DND-41 (cell line): Measurements from ENCODE around the gene DCAF15.
A peak's percentile ranks its signal among the peaks of the same experiment; 100 is the strongest.

Source experiments
- ATAC-seq: fragments of 200-7000 bp; cut with Tn5 transposase; 3 replicates; pipeline ENCODE4 v1.9.1; 2021; ENCODE audit warnings: low read depth; ENCODE audit not compliant: insufficient read depth
- DNase-seq: peaks from one replicate; pipeline ENCODE4 v3.0.0-alpha.2; 2020
- H2AFZ ChIP-seq: 2 replicates; pipeline ENCODE4 v1.6.0; 2012; ENCODE audit warnings: low read depth, low read length
- H3K27ac ChIP-seq: 2 replicates; pipeline ENCODE4 v1.5.1; 2012; ENCODE audit warnings: low read length, inconsistent platforms
- H3K27me3 ChIP-seq: fragments of 200-600 bp; sonication (generic); 2 replicates; pipeline ENCODE4 v1.6.0; 2012; ENCODE audit warnings: low read length, mild to moderate bottlenecking, inconsistent platforms; ENCODE audit not compliant: insufficient read depth, poor library complexity
- H3K36me3 ChIP-seq: 2 replicates; pipeline ENCODE4 v1.5.1; 2012; ENCODE audit warnings: low read length, inconsistent platforms; ENCODE audit not compliant: insufficient read depth
- H3K4me1 ChIP-seq: 2 replicates; pipeline ENCODE4 v1.5.1; 2012; ENCODE audit warnings: mild to moderate bottlenecking, low read length; ENCODE audit not compliant: insufficient read depth
- H3K4me2 ChIP-seq: 2 replicates; pipeline ENCODE4 v1.6.0; 2012; ENCODE audit warnings: mild to moderate bottlenecking, moderate library complexity, low read length, inconsistent platforms; ENCODE audit not compliant: insufficient read depth
- H3K4me3 ChIP-seq, 2 experiments: fragments of 200-600 bp in 1 of 2; shearing (Covaris generic) in 1 of 2; 2 replicates each; pipeline ENCODE4 v1.5.1; 2012 to 2016; ENCODE audit warnings: inconsistent platforms in 2 of 2, low read length in 2 of 2, mild to moderate bottlenecking in 2 of 2, low read depth in 1 of 2, moderate library complexity in 1 of 2
- H3K79me2 ChIP-seq: 2 replicates; pipeline ENCODE4 v1.6.0; 2012; ENCODE audit warnings: low read length, inconsistent platforms; ENCODE audit not compliant: insufficient read depth
- H3K9ac ChIP-seq: 2 replicates; pipeline ENCODE4 v1.6.0; 2012; ENCODE audit warnings: low read depth, mild to moderate bottlenecking, inconsistent platforms, low read length, moderate library complexity
- H3K9me3 ChIP-seq: 2 replicates; pipeline ENCODE4 v1.5.1; 2012; ENCODE audit warnings: low read length, moderate library complexity, mild to moderate bottlenecking, inconsistent platforms; ENCODE audit not compliant: insufficient read depth, severe bottlenecking
- H4K20me1 ChIP-seq: 2 replicates; pipeline ENCODE4 v1.6.0; 2012; ENCODE audit warnings: low read length; ENCODE audit not compliant: insufficient read depth
- EZH2 ChIP-seq: IDR thresholded peaks from 3 replicates; pipeline ENCODE4 v1.6.1; 2012; ENCODE audit warnings: borderline replicate concordance, low read depth, mild to moderate bottlenecking, moderate library complexity, low read length, inconsistent platforms; ENCODE audit not compliant: severe bottlenecking
- TF ChIP-seq, protein P1 (sequence below): IDR thresholded peaks from 2 replicates; pipeline ENCODE4 v1.5.1; 2012; ENCODE audit warnings: borderline replicate concordance, low read length, moderate library complexity, mild to moderate bottlenecking; ENCODE audit not compliant: poor library complexity, severe bottlenecking; ENCODE audit errors: extremely low read depth

The DCAF15 gene, protein sequence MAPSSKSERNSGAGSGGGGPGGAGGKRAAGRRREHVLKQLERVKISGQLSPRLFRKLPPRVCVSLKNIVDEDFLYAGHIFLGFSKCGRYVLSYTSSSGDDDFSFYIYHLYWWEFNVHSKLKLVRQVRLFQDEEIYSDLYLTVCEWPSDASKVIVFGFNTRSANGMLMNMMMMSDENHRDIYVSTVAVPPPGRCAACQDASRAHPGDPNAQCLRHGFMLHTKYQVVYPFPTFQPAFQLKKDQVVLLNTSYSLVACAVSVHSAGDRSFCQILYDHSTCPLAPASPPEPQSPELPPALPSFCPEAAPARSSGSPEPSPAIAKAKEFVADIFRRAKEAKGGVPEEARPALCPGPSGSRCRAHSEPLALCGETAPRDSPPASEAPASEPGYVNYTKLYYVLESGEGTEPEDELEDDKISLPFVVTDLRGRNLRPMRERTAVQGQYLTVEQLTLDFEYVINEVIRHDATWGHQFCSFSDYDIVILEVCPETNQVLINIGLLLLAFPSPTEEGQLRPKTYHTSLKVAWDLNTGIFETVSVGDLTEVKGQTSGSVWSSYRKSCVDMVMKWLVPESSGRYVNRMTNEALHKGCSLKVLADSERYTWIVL

DNA sequence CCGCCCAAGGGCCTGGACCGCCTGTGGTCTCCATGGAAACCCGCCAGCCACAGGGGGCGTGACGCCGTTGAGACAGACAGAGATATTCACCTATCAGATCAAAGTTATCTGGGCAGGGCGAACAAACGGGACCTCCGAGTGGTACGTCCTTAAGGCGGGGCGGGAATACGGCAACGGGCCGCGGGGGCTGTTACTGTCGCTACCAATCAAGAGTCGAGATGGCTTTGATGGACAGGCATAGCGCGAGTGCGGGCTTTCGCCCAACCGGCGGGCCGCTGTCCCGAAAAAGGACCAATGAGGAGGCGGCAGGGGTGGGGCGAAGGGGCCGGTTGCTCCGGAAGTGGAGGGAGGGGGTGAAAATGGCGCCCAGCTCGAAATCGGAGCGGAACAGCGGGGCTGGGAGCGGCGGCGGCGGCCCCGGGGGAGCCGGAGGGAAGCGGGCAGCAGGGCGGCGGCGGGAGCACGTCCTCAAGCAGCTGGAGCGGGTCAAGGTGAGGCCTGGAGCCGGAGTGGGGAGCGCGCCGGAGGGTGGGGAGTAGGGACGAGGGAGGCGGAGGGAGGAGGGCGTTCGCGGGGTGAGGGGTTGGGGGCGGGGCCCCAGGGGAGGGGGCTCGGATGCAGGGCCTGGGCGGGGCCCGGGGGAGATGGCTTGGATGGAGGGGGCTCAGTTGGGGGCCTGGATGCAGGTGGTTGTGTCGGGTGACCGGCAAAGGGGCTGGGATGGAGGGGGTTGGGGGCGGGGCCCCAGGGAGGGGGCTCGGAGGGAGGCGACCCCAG is at the start of gene DCAF15:
TSS of gene DCAF15 (plus strand) at position 356 of the 777 bp plus-strand sequence. CDS start at position 360, 4 bp downstream.
- peak within 1 kb of the TSS; percentile 83 for H2AFZ ChIP-seq
- H3K4me1 ChIP-seq: peaks cover 23% of the 10 kb centered on the region

DNA sequence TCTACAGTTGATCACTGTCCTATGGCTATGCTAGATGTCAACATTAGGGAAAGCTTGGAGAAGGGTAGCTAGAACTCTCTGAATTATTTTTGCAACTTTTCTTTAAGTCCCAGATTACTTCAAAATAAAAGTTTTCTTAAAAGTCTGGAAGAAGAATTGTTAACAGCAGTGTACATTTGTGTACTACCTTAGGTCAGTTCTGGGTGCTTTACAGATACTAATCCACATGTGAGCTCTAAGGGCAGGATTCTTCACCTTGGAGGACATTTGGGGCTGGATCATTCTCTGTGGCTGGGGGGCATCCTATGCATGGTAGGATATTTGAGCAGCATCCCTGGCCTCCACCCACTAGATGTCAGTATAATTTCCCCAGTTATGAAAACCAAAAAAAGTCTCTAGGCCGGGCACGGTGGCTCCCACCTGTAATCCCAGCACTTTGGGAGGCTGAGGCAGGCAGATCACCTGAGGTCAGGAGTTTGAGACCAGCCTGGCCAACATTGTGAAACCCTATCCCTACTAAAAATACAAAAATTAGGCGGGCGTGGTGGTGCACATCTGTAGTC is 49.2 kb upstream of the DCAF15 start:
- peak; percentile 59 for DNase-seq
- peaks cover 2% of the 10 kb centered on the region for H3K36me3 ChIP-seq
- H2AFZ ChIP-seq: no peak overlapping the region
- no peak overlapping the region for H3K4me3 ChIP-seq
- peaks cover 28% of the 10 kb centered on the region for H3K79me2 ChIP-seq
- no peaks in the 10 kb centered on the region for H3K9me3 ChIP-seq
- peak overlapping the region; percentile 91 for H3K4me2 ChIP-seq
- H4K20me1 ChIP-seq: no peaks in the 10 kb centered on the region
- no peaks in the 10 kb centered on the region for H3K27me3 ChIP-seq
- 0 out of 3 replicates have a peak, but pooled peaks have one; percentile 16 for ATAC-seq
- H3K27ac ChIP-seq: peak overlapping the region; percentile 10; the same call in 1 of the 2 replicates
- H3K9ac ChIP-seq: no peak overlapping the region
- TF ChIP-seq EZH2: no peak
- TF ChIP-seq, protein P1, sequence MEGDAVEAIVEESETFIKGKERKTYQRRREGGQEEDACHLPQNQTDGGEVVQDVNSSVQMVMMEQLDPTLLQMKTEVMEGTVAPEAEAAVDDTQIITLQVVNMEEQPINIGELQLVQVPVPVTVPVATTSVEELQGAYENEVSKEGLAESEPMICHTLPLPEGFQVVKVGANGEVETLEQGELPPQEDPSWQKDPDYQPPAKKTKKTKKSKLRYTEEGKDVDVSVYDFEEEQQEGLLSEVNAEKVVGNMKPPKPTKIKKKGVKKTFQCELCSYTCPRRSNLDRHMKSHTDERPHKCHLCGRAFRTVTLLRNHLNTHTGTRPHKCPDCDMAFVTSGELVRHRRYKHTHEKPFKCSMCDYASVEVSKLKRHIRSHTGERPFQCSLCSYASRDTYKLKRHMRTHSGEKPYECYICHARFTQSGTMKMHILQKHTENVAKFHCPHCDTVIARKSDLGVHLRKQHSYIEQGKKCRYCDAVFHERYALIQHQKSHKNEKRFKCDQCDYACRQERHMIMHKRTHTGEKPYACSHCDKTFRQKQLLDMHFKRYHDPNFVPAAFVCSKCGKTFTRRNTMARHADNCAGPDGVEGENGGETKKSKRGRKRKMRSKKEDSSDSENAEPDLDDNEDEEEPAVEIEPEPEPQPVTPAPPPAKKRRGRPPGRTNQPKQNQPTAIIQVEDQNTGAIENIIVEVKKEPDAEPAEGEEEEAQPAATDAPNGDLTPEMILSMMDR: peak; percentile 74
- H3K4me1 ChIP-seq: peaks cover 78% of the 10 kb centered on the region

More for the DNA sequence above, at the start of gene DCAF15:
- H3K4me3 ChIP-seq: peak within 1 kb of the TSS; percentile 70 to 83; a peak in 3 of 4 replicates
- H3K79me2 ChIP-seq: peaks cover 33% of the 10 kb centered on the region
- H3K9me3 ChIP-seq: no peaks in the 10 kb centered on the region
- H3K27ac ChIP-seq: peak within 1 kb of the TSS; percentile 92
- H4K20me1 ChIP-seq: peaks cover 28% of the 10 kb centered on the region
- no peaks in the 10 kb centered on the region for H3K27me3 ChIP-seq
- ATAC-seq (peak; percentile 97), DNase-seq (peak; percentile 100)
- peak within 1 kb of the TSS; percentile 77 for H3K9ac ChIP-seq
- H3K4me2 ChIP-seq: peak within 1 kb of the TSS; percentile 99
- TF ChIP-seq, protein P1: no peak
- TF ChIP-seq EZH2: no peak
- peaks cover 41% of the 10 kb centered on the region for H3K36me3 ChIP-seq

DNA sequence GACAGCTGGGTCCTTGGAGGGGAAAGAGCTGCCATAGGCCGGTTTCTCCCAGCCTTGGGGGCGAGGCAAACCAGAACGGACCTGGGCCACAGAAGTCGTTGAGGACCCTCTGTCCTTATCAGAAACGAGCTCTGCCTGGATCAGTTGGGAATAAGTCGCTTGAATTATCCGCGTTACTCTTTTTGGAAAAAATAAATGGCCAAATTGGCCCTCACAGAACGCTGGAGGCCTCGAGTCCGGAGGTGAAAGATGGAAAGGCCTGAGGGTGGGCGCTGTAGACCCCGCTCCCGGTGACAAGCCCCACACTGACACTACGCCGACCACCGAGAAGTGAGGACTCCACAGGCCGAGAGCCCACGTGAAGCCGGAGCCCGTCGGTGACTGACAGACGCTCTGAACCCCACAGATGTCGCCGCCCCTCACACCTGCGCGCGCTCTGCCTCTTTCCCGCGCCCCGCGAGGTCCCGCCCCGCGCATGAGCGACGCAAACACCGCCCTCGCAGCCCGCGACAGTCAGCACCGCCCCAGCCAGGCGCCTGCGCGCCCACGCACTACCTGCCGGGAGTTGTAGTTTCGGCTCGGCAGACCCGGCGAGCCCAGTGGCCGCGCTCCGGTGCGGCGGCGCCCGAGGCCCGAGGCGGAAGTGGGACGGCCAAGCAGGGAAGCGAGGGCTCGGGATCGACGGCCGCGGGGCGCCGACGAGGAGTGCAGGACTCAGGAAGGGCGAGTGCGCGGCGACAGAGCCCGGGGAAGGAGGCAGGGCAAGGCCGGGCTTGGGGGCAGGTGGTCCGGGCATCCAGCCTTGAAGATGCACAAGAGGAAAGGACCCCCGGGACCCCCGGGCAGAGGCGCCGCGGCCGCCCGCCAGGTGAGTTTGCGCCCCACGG is 46.4 kb upstream of the DCAF15 start, which contains the start of the genes BRME1 and CC2D1A:
TSS of gene BRME1 (minus strand) at position 484 of the 887 bp plus-strand sequence. CDS start 1,225 bp downstream, outside the sequence.
TSS of gene CC2D1A (plus strand) at position 568 of the 887 bp plus-strand sequence. CDS start at position 809, 241 bp downstream.
- peak within 1 kb of the TSS; percentile 91 for H2AFZ ChIP-seq
- peak; percentile 97 for ATAC-seq

More for the DNA sequence above, 46.4 kb upstream of the DCAF15 start, which contains the start of the genes BRME1 and CC2D1A:
- peak within 1 kb of the TSS; percentile 91 to 92 for H3K4me3 ChIP-seq
- TF ChIP-seq, protein P1: peak; percentile 3
- no peak for TF ChIP-seq EZH2
- no peaks in the 10 kb centered on the region for H4K20me1 ChIP-seq
- H3K4me2 ChIP-seq: peak within 1 kb of the TSS; percentile 91
- no peaks in the 10 kb centered on the region for H3K27me3 ChIP-seq
- DNase-seq: peak; percentile 96
- peaks cover 30% of the 10 kb centered on the region for H3K79me2 ChIP-seq
- H3K9me3 ChIP-seq: no peaks in the 10 kb centered on the region
- peaks cover 62% of the 10 kb centered on the region for H3K4me1 ChIP-seq
- H3K27ac ChIP-seq: peak within 1 kb of the TSS; percentile 81
- peaks cover 15% of the 10 kb centered on the region for H3K36me3 ChIP-seq
- peak within 1 kb of the TSS; percentile 86 for H3K9ac ChIP-seq
